GM12875 (cell line): ENCODE measurements around the gene TRAIP.
"Not testable (repeated sequence)": the region's sequence is repeated elsewhere in the genome, so short reads cannot be mapped to it uniquely, and the experiment has no call there.

Source experiments
- H3K4me3 ChIP-seq: one replicate; pipeline ENCODE4 v1.5.1; 2011; ENCODE audit warnings: low read depth, low read length, control low read depth
- CTCF ChIP-seq: IDR thresholded peaks from 2 replicates; pipeline ENCODE4 v1.5.1; 2011; ENCODE audit warnings: low read depth, mild to moderate bottlenecking, control low read depth, inconsistent platforms, low read length, moderate library complexity, borderline replicate concordance; ENCODE audit not compliant: insufficient read depth

TRAIP gene

DNA sequence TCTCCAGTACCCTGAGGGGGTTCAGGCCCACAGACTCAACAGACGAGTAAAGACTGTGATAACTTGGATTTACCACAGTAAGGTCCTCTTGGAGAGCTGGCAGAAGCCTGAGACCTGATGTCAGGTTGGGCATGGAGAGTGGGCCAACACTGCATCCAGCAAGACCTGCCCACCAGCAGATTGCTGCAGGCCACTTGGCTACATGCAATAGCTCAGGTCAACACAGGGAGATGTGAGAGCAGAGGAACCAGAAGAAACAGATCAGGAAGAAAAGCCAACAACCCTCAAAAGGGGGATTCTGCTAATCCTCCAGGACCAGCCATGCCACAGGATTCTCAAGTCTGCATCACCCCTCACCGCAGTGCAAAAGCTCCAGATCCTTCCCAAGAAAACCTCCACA lies 68.3 kb downstream of the TRAIP start:
- no peak for TF ChIP-seq CTCF
- no peak overlapping the region for H3K4me3 ChIP-seq

DNA sequence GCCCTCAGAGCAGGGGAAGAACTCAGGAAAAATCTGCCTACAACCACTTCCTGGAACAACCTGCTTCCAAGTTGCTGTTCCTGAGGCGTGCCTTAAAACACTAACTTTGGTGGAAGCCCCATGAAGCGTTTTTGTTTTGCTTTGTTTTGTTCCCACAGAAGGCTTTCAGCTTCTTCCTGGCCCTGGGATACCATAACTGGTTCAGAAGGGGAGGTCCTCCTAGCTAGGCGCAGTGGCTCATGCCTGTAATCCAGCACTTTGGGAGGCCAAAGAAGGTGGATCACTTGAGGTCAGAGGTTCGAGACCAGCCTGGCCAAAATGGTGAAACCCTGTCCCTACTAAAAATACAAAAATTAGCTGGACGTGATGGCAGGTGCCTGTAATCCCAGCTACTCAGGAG lies 68.8 kb downstream of the TRAIP start:
- H3K4me3 ChIP-seq, result no peak overlapping the region
- no peak for TF ChIP-seq CTCF

DNA sequence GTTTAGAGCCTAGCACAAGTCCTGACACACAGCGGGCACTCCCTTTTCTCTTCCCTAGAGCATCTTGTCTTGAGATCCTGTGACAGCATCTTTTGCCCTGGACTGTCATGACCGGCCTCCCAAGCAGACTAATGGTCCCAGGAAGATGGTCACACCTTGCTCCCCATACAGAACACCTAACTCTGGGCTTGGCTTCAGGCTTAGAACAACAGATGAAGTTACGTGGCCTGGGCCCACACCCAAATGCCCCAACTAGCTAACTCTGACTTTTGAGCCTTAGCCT lies 69.2 kb downstream of the TRAIP start:
- TF ChIP-seq CTCF, result no peak
- H3K4me3 ChIP-seq, result no peak overlapping the region

GRCh38 chr3:49786357-49787181 lies 69.8 kb downstream of the TRAIP start, which contains the start of gene IP6K1:
IP6K1 (minus strand) TSS chr3:49786542; CDS start chr3:49748040, 38,502 bp downstream.
- peak within 1 kb of the TSS; percentile 85 for H3K4me3 ChIP-seq
- TF ChIP-seq CTCF, result no peak

GRCh38 chr3:49785565-49786356 lies 70.6 kb downstream of the TRAIP start:
- TF ChIP-seq CTCF, result no peak
- peak overlapping the region; percentile 85 for H3K4me3 ChIP-seq

GRCh38 chr3:49782277-49782676 lies 74.1 kb downstream of the TRAIP start:
- H3K4me3 ChIP-seq, result not testable (repeated sequence)

GRCh38 chr3:49781415-49782199 lies 74.8 kb downstream of the TRAIP start:
- no peak for TF ChIP-seq CTCF
- H3K4me3 ChIP-seq, result no peak overlapping the region

GRCh38 chr3:49780975-49781365 lies 75.4 kb downstream of the TRAIP start:
- H3K4me3 ChIP-seq, result not testable (repeated sequence)
